HepG2 (cell line): ENCODE measurements around the gene ACAP3.
A peak's percentile ranks its signal among the peaks of the same experiment; 100 is the strongest.

ENCODE experiments used
- CAMTA2 ChIP-seq: sonication (generic); formaldehyde crosslinking; IDR thresholded peaks from 2 replicates; pipeline ENCODE4 v1.4.0; 2020; ENCODE audit warnings: mild to moderate bottlenecking, missing genetic modification reagents, borderline replicate concordance
- CTCF ChIP-seq: sonication (generic); formaldehyde crosslinking; IDR thresholded peaks from 2 replicates; pipeline ENCODE4 v1.5.0; 2020; ENCODE audit warnings: mild to moderate bottlenecking, missing genetic modification reagents, moderate library complexity
- EP300 ChIP-seq, 3 experiments: sonication (generic) in 1 of 3; formaldehyde crosslinking in 1 of 3; IDR thresholded peaks; 2 replicates each; pipeline versions ENCODE4 v1.5.1 to v1.6.1; 2011 to 2020; ENCODE audit warnings: low read depth in 2 of 3, low read length in 2 of 3, borderline replicate concordance in 1 of 3, improper control_type of control experiment in 1 of 3, mild to moderate bottlenecking in 1 of 3, missing genetic modification reagents in 1 of 3, moderate library complexity in 1 of 3
- JUNB ChIP-seq: sonication (generic); formaldehyde crosslinking; IDR thresholded peaks from 2 replicates; pipeline ENCODE4 v1.8.0; 2022; ENCODE audit warnings: missing genetic modification reagents, mild to moderate bottlenecking, borderline replicate concordance
- NPAS2 ChIP-seq: sonication (generic); formaldehyde crosslinking; IDR thresholded peaks from 2 replicates; pipeline ENCODE4 v1.8.0; 2022; ENCODE audit warnings: mild to moderate bottlenecking, missing genetic modification reagents, borderline replicate concordance
- ONECUT2 ChIP-seq: sonication (generic); formaldehyde crosslinking; IDR thresholded peaks from 2 replicates; pipeline ENCODE4 v1.4.0; 2020; ENCODE audit warnings: missing genetic modification reagents
- PAF1 ChIP-seq: IDR thresholded peaks from 2 replicates; pipeline ENCODE4 v1.6.1; 2016; ENCODE audit warnings: missing genetic modification reagents, missing compliant biosample characterization
- PHF5A ChIP-seq: IDR thresholded peaks from one replicate; pipeline ENCODE4 v1.6.1; 2018; ENCODE audit warnings: low read depth, missing genetic modification reagents; ENCODE audit not compliant: unreplicated experiment
- PHF8 ChIP-seq: sonication (generic); formaldehyde crosslinking; IDR thresholded peaks from 2 replicates; pipeline ENCODE4 v1.5.0; 2020; ENCODE audit warnings: missing genetic modification reagents
- YY1 ChIP-seq: IDR thresholded peaks from 2 replicates; pipeline ENCODE4 v1.6.1; 2011; ENCODE audit warnings: low read length, low read depth, moderate library complexity, mild to moderate bottlenecking; ENCODE audit not compliant: insufficient read depth, insufficient replicate concordance
- ZNF672 ChIP-seq: sonication (generic); formaldehyde crosslinking; IDR thresholded peaks from 2 replicates; pipeline ENCODE4 v1.8.1; 2022; ENCODE audit warnings: missing genetic modification reagents

- TF ChIP-seq ONECUT2 (CRISPR knock-in tag) (no peak), YY1 (no peak), ZNF672 (CRISPR knock-in tag) (0 out of 2 replicates have a peak, but pooled peaks have one; percentile 17), CAMTA2 (CRISPR knock-in tag) (no peak), PAF1 (CRISPR knock-in tag) (no peak), PHF8 (CRISPR knock-in tag) (no peak; the same call in 1 of the 2 replicates), EP300 (IDR thresholded peaks at IDR 0.05; ENCODE audit: low read depth in 2 of 2, low read length in 2 of 2) (no peak), EP300 (CRISPR knock-in tag; IDR thresholded peaks at IDR 0.05; ENCODE audit: borderline replicate concordance) (no peak), JUNB (no peak), CTCF (CRISPR knock-in tag) (no peak), NPAS2 (CRISPR knock-in tag) (no peak), PHF5A (CRISPR knock-in tag) (no peak)
These were observed 34.6 kb downstream of the ACAP3 start for GRCh38 chr1:1273209-1273511.
